ENCODE results near the gene THOC2. TPM values are rescaled to one million over a fixed set of nuclear protein-coding genes. Genes with fewer than 3 reads are reported as not detected.
"Not testable (repeated sequence)": the region's sequence is repeated elsewhere in the genome, so short reads cannot be mapped to it uniquely, and the experiment has no call there.

Gene THOC2
- total and polyA plus RNA-seq, 2 of the 8 experiments (the other 6 are each of a cell fraction or from before 2014, with no cell fraction given): 32.7 to 68.8 TPM

GRCh38 chrX:123711201-123711600 lies 21.7 kb downstream of the THOC2 start:
- H3K23ac ChIP-seq (ENCODE audit: insufficient read length); H2BK20ac ChIP-seq (ENCODE audit: low read length); H3K56ac ChIP-seq (replicated peaks; ENCODE audit: insufficient read length, low read depth, low read length); FAIRE-seq; H3K4me1 ChIP-seq (replicated peaks in 1 of 4; ENCODE audit: control insufficient read depth in 3 of 4, insufficient read depth in 4 of 4, low read length in 3 of 4); H3K79me1 ChIP-seq (ENCODE audit: low read depth, low read length); H2BK5ac ChIP-seq (ENCODE audit: low read depth, low read length); DNase-seq (ENCODE audit: low read depth in 1 of 2, low spot score in 2 of 2); H3K9me3 ChIP-seq (ENCODE audit: insufficient read depth in 2 of 2, low read depth in 1 of 2, low read length in 1 of 2); H2AFZ ChIP-seq (ENCODE audit: low read length); H2AK5ac ChIP-seq (ENCODE audit: low read depth, low read length); H4K91ac ChIP-seq (replicated peaks; ENCODE audit: insufficient read length, low read length); H3K4ac ChIP-seq (replicated peaks; ENCODE audit: insufficient read length, low read depth, low read length); H4K8ac ChIP-seq (ENCODE audit: extremely low read depth, insufficient read depth, low read length); H2BK12ac ChIP-seq (ENCODE audit: low read depth, low read length); H3K36me3 ChIP-seq (ENCODE audit: control insufficient read depth in 2 of 4, insufficient read depth in 4 of 4, low read length in 3 of 4); H3K23me2 ChIP-seq (ENCODE audit: low read depth, low read length); H3K4me3 ChIP-seq (ENCODE audit: extremely low read depth in 1 of 4, insufficient read depth in 2 of 4, low read depth in 3 of 4, low read length in 4 of 4); H2BK15ac ChIP-seq (ENCODE audit: low read length); H4K5ac ChIP-seq (ENCODE audit: insufficient read length, low read depth, low read length); H3K27me3 ChIP-seq (replicated peaks in 1 of 4; ENCODE audit: control insufficient read depth in 3 of 4, extremely low read depth in 1 of 4, insufficient read depth in 3 of 4, low read length in 3 of 4); H2BK120ac ChIP-seq (replicated peaks; ENCODE audit: low read depth, low read length); H3K18ac ChIP-seq (ENCODE audit: extremely low read depth, low read length); H4K20me1 ChIP-seq (replicated peaks in 1 of 2; ENCODE audit: control insufficient read depth in 1 of 2, insufficient read depth in 2 of 2, low read length in 2 of 2); H3K14ac ChIP-seq (ENCODE audit: insufficient read length); H3K27ac ChIP-seq (ENCODE audit: low read depth, low read length); H3K4me2 ChIP-seq (ENCODE audit: insufficient read depth in 1 of 2, low read depth in 2 of 2, low read length in 2 of 2); H3K9ac ChIP-seq (replicated peaks in 1 of 4; ENCODE audit: extremely low read depth in 1 of 4, low read depth in 3 of 4, low read length in 3 of 4): not testable (repeated sequence)
- ChIA-PET CTCF (ENCODE audit: partially characterized antibody) (interaction anchor here (0.9 to 1.0 kb wide), 2 partner anchors 16 to 122 kb away, joined by 3 to 5 read pairs; no protein-coding TSS in a partner anchor), POLR2A (ENCODE audit: partially characterized antibody) (interaction anchor here (0.6 kb wide), 1 partner anchor 295 kb away, joined by 4 read pairs; no protein-coding TSS in a partner anchor)
- WGBS, 2 experiments (ENCODE audit: extremely low coverage in 1 of 2, insufficient coverage in 1 of 2, insufficient read length in 1 of 2, insufficient replicate concordance in 2 of 2, low coverage in 1 of 2, low lambda C conversion rate in 2 of 2, missing lambda C conversion rate in 1 of 2): 90% methylated on average over 5 of the region's 5 CpGs; no CpG with 5 or more reads in 1 of the 2 experiments
- peaks cover 0 to 41% of the 10 kb centered on the region in 2 experiments; a peak in 2 of 4 replicates for H3K79me2 ChIP-seq (ENCODE audit: control insufficient read depth in 1 of 2, insufficient read depth in 2 of 2, low read length in 2 of 2)
